AG09309 (cell line): ENCODE data around the gene ODAD4.

ENCODE experiments used
- DNase-seq: peaks from one replicate; pipeline ENCODE4 v3.0.0-alpha.2; 2010; ENCODE audit warnings: low read depth
- H3K4me3 ChIP-seq: 2 replicates; pipeline ENCODE4 v1.5.1; 2011; ENCODE audit warnings: mild to moderate bottlenecking, low read depth, low read length, moderate library complexity; ENCODE audit not compliant: control insufficient read depth
- TF ChIP-seq, protein P1 (sequence below): IDR thresholded peaks from 2 replicates; pipeline ENCODE4 v1.5.1; 2011; ENCODE audit warnings: mild to moderate bottlenecking, low read depth, low read length, inconsistent platforms; ENCODE audit not compliant: insufficient read depth, control insufficient read depth; ENCODE audit errors: missing control alignments

Gene ODAD4

DNA sequence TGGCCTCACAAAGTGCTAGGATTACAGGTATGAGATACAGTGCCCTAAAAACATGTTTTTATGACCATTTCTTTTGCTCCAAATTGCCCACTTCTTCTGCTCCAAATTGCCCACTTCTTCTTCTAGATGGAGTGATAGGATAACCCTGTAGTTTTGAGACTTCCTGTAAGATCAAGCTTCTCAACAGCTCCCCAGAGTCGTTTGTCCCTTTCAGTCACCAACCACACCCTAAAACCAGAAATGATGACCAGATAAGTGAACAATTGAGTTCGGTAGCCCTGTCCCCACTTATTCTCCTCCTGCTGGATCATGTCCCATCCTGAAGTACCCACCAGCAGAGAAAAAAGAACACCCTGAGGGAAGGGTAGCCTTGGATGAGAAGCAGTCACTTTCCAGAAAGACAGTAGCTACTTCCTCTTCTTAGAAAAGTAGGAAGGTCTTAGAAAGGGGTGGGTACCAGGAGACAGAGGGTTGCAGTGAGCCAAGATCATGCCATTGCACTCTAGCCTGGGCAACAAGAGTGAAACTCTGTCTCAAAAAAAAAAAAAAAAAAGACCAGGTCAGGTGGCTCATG lies 2.5 kb downstream of the ODAD4 start:
- no peak overlapping the region for H3K4me3 ChIP-seq
- TF ChIP-seq, protein P1, sequence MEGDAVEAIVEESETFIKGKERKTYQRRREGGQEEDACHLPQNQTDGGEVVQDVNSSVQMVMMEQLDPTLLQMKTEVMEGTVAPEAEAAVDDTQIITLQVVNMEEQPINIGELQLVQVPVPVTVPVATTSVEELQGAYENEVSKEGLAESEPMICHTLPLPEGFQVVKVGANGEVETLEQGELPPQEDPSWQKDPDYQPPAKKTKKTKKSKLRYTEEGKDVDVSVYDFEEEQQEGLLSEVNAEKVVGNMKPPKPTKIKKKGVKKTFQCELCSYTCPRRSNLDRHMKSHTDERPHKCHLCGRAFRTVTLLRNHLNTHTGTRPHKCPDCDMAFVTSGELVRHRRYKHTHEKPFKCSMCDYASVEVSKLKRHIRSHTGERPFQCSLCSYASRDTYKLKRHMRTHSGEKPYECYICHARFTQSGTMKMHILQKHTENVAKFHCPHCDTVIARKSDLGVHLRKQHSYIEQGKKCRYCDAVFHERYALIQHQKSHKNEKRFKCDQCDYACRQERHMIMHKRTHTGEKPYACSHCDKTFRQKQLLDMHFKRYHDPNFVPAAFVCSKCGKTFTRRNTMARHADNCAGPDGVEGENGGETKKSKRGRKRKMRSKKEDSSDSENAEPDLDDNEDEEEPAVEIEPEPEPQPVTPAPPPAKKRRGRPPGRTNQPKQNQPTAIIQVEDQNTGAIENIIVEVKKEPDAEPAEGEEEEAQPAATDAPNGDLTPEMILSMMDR: no peak
- no peak for DNase-seq

DNA sequence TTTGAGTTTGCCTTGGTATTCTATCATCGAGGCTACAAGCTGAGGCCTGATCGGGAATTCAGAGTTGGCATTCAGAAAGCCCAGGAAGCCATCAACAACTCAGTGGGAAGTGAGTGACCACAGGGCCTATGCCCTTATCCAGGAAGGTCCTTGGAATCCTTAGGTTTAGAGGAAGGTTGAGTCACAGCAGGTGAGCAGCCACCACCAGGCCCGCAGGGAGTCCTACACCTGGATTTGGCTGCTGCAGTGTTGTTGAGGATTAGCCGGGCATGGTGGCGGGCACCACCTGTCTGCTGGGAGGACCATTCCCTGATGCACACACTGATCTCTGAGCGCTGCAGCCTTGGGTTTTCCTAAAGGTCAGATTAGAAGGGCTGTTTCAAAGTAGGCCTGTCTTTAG lies 5.2 kb downstream of the ODAD4 start:
- TF ChIP-seq, protein P1: no peak
- no peak overlapping the region for H3K4me3 ChIP-seq
- no peak for DNase-seq

- TF ChIP-seq, protein P1: no peak
- no peak for DNase-seq
- H3K4me3 ChIP-seq: no peak overlapping the region
Observed at GRCh38 chr17:41937970-41938954, 7.8 kb downstream of the ODAD4 start.

DNA sequence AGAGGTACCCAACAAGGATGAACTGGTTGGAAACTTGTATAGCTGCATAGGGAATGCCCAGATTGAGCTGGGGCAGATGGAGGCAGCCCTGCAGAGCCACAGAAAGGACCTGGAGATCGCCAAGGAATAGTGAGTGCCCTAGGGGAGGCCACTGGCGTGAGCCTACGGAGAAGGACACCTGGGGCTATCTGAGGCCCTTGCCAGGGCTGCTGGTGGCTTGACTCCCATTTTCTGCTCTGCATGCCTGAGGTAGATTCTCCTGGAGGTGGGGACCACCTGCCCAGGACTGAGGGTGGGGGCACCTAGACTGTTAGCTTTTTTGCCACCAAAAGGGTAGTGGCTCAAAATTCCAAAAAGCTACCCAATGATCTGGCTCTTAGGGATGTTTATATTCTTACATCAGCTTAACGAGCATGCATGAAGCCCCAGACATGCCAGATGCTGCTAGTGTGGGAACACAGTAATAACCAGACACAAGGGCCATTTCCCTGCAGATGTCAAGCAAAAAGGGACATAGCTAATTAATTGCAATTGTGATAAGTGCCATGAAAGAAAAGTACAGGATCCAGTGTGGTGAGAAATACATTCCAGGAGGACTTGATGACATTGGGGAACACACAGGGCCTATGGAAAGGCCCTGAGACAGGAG lies 8.8 kb downstream of the ODAD4 start:
- H3K4me3 ChIP-seq: no peak overlapping the region
- TF ChIP-seq, protein P1: no peak
- no peak for DNase-seq

- no peak overlapping the region for H3K4me3 ChIP-seq
- DNase-seq: no peak
- TF ChIP-seq, protein P1: no peak
Observed at GRCh38 chr17:41939693-41940090, 9.3 kb downstream of the ODAD4 start.

GRCh38 chr17:41941168-41941567 lies 10.8 kb downstream of the ODAD4 start:
- TF ChIP-seq, protein P1: no peak
- DNase-seq: no peak
- no peak overlapping the region for H3K4me3 ChIP-seq
